ENCODE data around the gene CCR7. TPM values are rescaled to one million over a fixed set of nuclear protein-coding genes. Genes with fewer than 3 reads are reported as not detected.

CCR7 gene
- total RNA-seq, 1 experiment from 2014 or later: 0.30 TPM

DNA sequence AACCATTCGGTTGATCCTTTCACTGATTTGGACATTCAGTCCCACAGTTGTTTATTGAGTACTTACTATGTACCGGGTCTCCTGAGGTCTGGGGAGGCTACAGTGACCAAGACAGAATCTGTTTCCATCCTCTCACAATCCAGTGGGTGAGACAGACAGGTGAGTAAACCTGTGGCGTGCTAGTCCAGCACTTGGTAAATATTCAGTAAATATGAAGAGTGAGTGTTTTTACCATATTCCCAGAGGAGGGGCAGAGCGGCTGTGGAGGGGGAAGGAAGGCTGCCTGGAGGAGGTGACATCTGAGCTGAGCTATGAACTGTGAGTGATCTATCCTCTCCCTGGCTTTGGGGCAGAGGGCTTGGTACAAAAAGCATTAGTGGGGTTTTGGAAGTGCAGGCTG is 31.4 kb downstream of the CCR7 start:
- Histone ChIP-seq H3K4me1 (ENCODE audit: insufficient read depth, low read length, poor library complexity, severe bottlenecking) (no peaks in the 10 kb centered on the region), H3K36me3 (ENCODE audit: insufficient read depth, low read length, poor library complexity, severe bottlenecking) (no peaks in the 10 kb centered on the region), H3K27ac (ENCODE audit: low read depth, low read length, poor library complexity, severe bottlenecking) (no peak overlapping the region), H3K4me3 (ENCODE audit: low read depth, low read length, poor library complexity, severe bottlenecking) (no peak overlapping the region), H3K27me3 (replicated peaks; ENCODE audit: insufficient read depth, low read depth, low read length, poor library complexity) (no peaks in the 10 kb centered on the region), H3K9me3 (ENCODE audit: low read depth, low read length, poor library complexity, severe bottlenecking) (no peaks in the 10 kb centered on the region)
- no peak for DNase-seq (ENCODE audit: low spot score)
- POLR2A ChIA-PET (ENCODE audit: low non-redundant PET): interaction anchor here (0.5 to 0.9 kb wide), 2 partner anchors 116 to 183 kb away, joined by 3 read pairs; partner anchors contain the start of gene TOP2A
- TF ChIP-seq CTCF (conservative IDR thresholded peaks at IDR 0.05; ENCODE audit: low read depth, low read length) (no peak), EZH2 (IDR thresholded peaks at IDR 0.05; ENCODE audit: borderline replicate concordance, low read depth, low read length, poor library complexity, severe bottlenecking) (no peak)
- CTCF ChIA-PET: interaction anchor here (0.8 to 1.4 kb wide), 9 partner anchors 9 to 230 kb away, joined by 3 to 10 read pairs (median 5); partner anchors contain the start of genes IGFBP4 and TOP2A
- intact Hi-C loops (cut with micrococcal nuclease; ENCODE audit: unreplicated experiment): loop anchor here (2.0 to 10.0 kb wide), 2 partner anchors 89 to 175 kb away; partner anchors contain the start of gene IGFBP4
- BruUV-seq (replicated peaks): no TSS peak

DNA sequence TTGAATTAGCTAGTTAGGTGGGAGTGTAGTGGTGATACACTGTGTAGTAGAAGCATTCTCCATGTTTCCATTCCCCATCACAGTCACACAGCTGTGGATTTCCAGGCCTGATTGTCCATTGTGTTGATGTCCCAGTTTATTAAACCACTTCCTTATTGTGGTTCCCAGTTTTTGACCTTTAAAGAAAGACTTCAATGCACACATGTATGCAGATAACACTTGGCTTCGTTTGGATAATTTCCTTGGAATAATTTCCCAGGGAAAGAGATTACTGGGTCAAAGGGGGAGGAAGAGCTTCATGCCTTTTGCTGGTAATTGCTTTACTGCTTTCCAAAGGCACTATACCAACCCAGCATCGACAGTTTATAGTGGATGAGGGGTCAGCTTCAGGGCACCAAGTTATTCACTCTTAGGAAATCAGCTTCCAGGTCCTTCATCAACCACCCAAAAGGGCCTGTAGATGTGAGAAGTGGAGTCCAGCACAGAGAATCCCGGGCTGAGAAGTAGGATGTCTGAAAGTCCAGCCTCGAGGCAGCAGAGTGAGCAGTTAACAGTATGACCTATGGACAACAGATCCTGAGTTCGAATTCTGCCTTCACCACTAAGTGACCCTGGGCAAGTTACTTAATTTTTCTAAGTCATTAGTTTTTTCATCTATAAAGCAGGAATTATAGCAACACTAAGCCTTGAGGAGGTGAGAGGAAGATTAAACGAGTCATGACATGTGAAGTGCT is 32.6 kb downstream of the CCR7 start:
- H3K9me3 ChIP-seq (ENCODE audit: low read depth, low read length, poor library complexity, severe bottlenecking): no peaks in the 10 kb centered on the region
- H3K4me1 ChIP-seq (ENCODE audit: insufficient read depth, low read length, poor library complexity, severe bottlenecking): no peaks in the 10 kb centered on the region
- ChIA-PET POLR2A (ENCODE audit: low non-redundant PET) (interaction anchor here (0.9 kb wide), 1 partner anchor 115 kb away, joined by 3 read pairs; the partner anchor contains the start of gene TOP2A), CTCF (interaction anchor here (0.5 to 1.4 kb wide), 11 partner anchors 39 to 228 kb away, joined by 3 to 10 read pairs (median 4); partner anchors contain the start of genes IGFBP4 and TOP2A)
- intact Hi-C loops (cut with micrococcal nuclease; ENCODE audit: unreplicated experiment): loop anchor here (2.0 to 10.0 kb wide), 2 partner anchors 88 to 174 kb away; partner anchors contain the start of gene IGFBP4
- H3K27me3 ChIP-seq (replicated peaks; ENCODE audit: insufficient read depth, low read depth, low read length, poor library complexity): no peaks in the 10 kb centered on the region
- no peak for TF ChIP-seq EZH2 (IDR thresholded peaks at IDR 0.05; ENCODE audit: borderline replicate concordance, low read depth, low read length, poor library complexity, severe bottlenecking)
- no peak for TF ChIP-seq CTCF (conservative IDR thresholded peaks at IDR 0.05; ENCODE audit: low read depth, low read length)
- H3K27ac ChIP-seq (ENCODE audit: low read depth, low read length, poor library complexity, severe bottlenecking): no peak overlapping the region
- no TSS peak for BruUV-seq (replicated peaks)
- H3K4me3 ChIP-seq (ENCODE audit: low read depth, low read length, poor library complexity, severe bottlenecking): no peak overlapping the region
- no peak for DNase-seq (ENCODE audit: low spot score)
- no peaks in the 10 kb centered on the region for H3K36me3 ChIP-seq (ENCODE audit: insufficient read depth, low read length, poor library complexity, severe bottlenecking)

- Histone ChIP-seq H3K9me3 (ENCODE audit: low read depth, low read length, poor library complexity, severe bottlenecking) (no peaks in the 10 kb centered on the region), H3K4me3 (ENCODE audit: low read depth, low read length, poor library complexity, severe bottlenecking) (no peak overlapping the region), H3K27ac (ENCODE audit: low read depth, low read length, poor library complexity, severe bottlenecking) (no peak overlapping the region), H3K4me1 (ENCODE audit: insufficient read depth, low read length, poor library complexity, severe bottlenecking) (no peaks in the 10 kb centered on the region), H3K36me3 (ENCODE audit: insufficient read depth, low read length, poor library complexity, severe bottlenecking) (no peaks in the 10 kb centered on the region), H3K27me3 (replicated peaks; ENCODE audit: insufficient read depth, low read depth, low read length, poor library complexity) (no peaks in the 10 kb centered on the region)
- ChIA-PET POLR2A (ENCODE audit: low non-redundant PET) (no interaction called here), CTCF (no interaction called here)
- no TSS peak for BruUV-seq (replicated peaks)
- intact Hi-C loops (cut with micrococcal nuclease; ENCODE audit: unreplicated experiment): loop anchor here (10.0 kb wide), 1 partner anchor 87 kb away; the partner anchor contains the start of gene IGFBP4
- no peak for DNase-seq (ENCODE audit: low spot score)
- no peak for TF ChIP-seq CTCF (conservative IDR thresholded peaks at IDR 0.05; ENCODE audit: low read depth, low read length)
- no peak for TF ChIP-seq EZH2 (IDR thresholded peaks at IDR 0.05; ENCODE audit: borderline replicate concordance, low read depth, low read length, poor library complexity, severe bottlenecking)
These were observed 34.0 kb downstream of the CCR7 start for GRCh38 chr17:40531051-40531991.
